ENCODE measurements around the gene SPA17.

The SPA17 gene

GRCh38 chr11:124724979-124725718, 51.4 kb downstream of the SPA17 start:
- DNase-seq (ENCODE audit: low spot score), result no peak

GRCh38 chr11:124725719-124726105, 52.0 kb downstream of the SPA17 start:
- DNase-seq (ENCODE audit: low spot score), result no peak

GRCh38 chr11:124727474-124727873, 53.8 kb downstream of the SPA17 start:
- DNase-seq (ENCODE audit: low spot score), result no peak

GRCh38 chr11:124728134-124728533, 54.4 kb downstream of the SPA17 start:
- DNase-seq (ENCODE audit: low spot score), result no peak

- no peak for DNase-seq (ENCODE audit: low spot score)
Measured at GRCh38 chr11:124729571-124729970, 55.9 kb downstream of the SPA17 start.

GRCh38 chr11:124732230-124732629, 58.5 kb downstream of the SPA17 start:
- no peak for DNase-seq (ENCODE audit: low spot score)

- DNase-seq (ENCODE audit: low spot score), result no peak
Measured at GRCh38 chr11:124736736-124737135, 63.0 kb downstream of the SPA17 start.

- no peak for DNase-seq (ENCODE audit: low spot score)
Measured at GRCh38 chr11:124737638-124738305, 64.1 kb downstream of the SPA17 start.

GRCh38 chr11:124738713-124739478, 65.2 kb downstream of the SPA17 start:
- DNase-seq (ENCODE audit: low spot score), result no peak

- peak; percentile 90 for DNase-seq (ENCODE audit: low spot score)
Measured at GRCh38 chr11:124739479-124740276, 66.0 kb downstream of the SPA17 start, which contains the start of gene NRGN. Gene NRGN, plus strand, starts transcription at chr11:124739942. Its CDS starts 143 bp downstream, at chr11:124740085.

- peak; percentile 65 for DNase-seq (ENCODE audit: low spot score)
Measured at GRCh38 chr11:124740277-124740882, 66.7 kb downstream of the SPA17 start.

GRCh38 chr11:124742555-124742954, 68.9 kb downstream of the SPA17 start:
- DNase-seq (ENCODE audit: low spot score), result no peak

GRCh38 chr11:124743050-124743449, 69.3 kb downstream of the SPA17 start:
- DNase-seq (ENCODE audit: low spot score), result no peak

GRCh38 chr11:124745270-124745834, 71.6 kb downstream of the SPA17 start:
- no peak for DNase-seq (ENCODE audit: low spot score)

- DNase-seq (ENCODE audit: low spot score), result no peak
Measured at GRCh38 chr11:124745835-124746620, 72.3 kb downstream of the SPA17 start.

- peak; percentile 74 for DNase-seq (ENCODE audit: low spot score)
Measured at GRCh38 chr11:124746621-124747243, 73.0 kb downstream of the SPA17 start.

Data from RKO (cell line).